HG03135 (cell line): Measurements from ENCODE around the gene CLTC.

ENCODE experiments used
- ATAC-seq: cut with Tn5 transposase; IDR thresholded peaks from one replicate; pipeline ENCODE4 v1.9.1; 2021; ENCODE audit warnings: mild to moderate bottlenecking, moderate library complexity; ENCODE audit not compliant: unreplicated experiment

CLTC gene

DNA sequence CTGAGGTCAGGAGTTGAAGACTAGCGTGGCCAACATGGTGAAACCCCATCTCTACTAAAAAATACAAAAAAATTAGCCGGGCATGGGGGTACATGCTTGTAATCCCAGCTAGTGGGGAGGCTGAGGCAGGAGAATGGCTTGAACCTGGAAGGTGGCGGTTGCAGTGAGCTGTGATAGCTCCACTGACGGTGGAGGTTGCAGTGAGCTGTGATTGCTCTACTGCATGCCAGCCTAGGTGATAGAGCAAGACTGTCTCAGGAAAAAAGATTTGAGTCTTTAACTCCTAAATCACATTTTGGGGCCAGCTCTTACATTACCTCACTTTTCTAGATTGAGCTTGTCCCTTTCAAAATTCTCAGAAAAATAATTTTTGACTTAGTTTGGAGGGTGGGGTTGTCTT, 102.9 kb downstream of the CLTC start:
- no peak for ATAC-seq

GRCh38 chr17:59723041-59723440, 103.3 kb downstream of the CLTC start:
- no peak for ATAC-seq

DNA sequence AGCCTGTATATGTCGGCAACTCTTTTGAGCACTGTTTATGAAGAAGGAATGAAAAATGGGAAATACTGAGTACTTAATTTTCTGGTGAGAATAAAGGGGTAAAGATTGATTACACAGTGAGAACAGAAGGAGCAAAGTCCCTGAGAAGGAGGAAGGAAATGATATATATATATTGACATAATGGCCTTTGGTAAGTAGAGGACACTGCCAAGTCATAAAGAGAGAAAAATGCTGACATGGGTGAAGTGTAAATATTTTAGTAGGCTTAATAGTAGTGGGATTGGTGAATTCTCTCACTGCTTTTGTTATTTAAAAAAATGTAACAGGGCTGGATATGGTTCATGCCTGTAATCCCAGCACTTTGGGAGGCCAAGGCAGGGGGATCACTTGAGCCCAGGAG, 103.9 kb downstream of the CLTC start:
- ATAC-seq, result no peak

DNA sequence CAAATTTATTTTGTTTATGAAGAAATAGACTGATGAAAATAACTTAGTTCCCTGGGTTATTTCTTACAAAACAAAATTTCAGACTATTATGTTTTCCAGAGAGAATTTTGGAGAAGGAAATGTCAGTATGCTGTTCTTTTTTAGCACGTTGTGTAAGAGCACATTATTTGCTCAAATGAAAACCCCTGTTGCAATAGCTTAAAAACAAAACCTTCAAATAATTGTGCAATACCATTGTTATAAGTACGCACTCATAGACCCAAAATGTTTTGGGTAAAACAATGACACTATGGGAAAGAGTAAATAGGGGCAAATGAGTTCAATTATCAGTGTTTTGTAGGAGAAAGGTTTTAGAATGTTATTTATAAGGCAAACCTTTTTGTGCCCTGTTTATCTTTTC, 106.0 kb downstream of the CLTC start:
- no peak for ATAC-seq

DNA sequence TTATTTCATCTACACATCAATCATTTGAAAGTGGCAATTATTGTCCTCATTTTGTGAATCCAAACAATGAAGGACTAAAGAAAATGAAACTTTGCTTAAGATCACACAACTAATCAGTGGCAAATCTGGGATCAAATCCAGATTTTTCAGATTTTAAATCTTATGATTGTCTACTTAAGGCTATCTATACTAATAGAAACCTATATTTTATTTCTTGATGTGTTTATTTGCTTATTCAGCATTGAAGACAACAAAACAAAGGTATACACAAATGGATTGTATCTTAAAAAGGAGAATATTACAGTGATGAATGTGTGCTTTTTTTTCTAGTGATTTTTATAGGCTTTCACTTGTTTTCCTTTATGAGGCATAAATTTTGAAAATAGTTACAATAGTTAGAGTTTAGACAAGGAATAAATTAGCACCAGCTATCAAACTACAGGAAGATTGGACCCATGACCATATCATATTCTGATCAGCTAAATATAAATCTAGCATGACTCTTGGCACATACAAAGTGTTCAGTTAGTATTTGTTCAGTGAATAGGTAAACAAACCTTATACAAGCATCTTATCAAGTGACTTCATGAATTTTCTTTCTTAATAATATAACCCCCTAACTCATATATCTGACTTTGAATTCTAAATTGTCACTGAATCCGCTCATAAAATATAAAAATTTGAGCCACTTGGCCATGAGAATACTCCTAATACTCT, 108.3 kb downstream of the CLTC start:
- ATAC-seq, result no peak

- no peak for ATAC-seq
Observed at GRCh38 chr17:59730268-59730834, 110.7 kb downstream of the CLTC start.

- no peak for ATAC-seq
Observed at GRCh38 chr17:59733697-59734096, 114.0 kb downstream of the CLTC start.

DNA sequence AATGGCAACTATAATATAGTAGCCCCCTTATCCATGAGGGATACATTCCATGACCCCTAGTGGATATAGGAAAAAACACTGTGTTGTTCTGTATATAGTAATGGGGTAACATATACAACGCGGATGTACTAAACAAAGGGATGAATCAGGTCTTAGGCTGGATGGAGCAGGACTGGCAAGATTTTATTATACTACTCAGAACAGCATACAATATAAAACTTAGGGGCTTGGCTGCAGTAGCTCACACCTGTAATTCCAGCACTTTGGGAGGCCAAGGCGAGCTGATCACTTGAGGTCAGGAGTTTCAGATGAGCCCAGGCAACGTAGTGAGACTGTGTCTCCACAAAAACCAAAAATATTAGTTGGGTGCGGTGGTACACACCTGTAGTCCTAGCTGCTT, 114.5 kb downstream of the CLTC start:
- no peak for ATAC-seq

- ATAC-seq, result no peak
Observed at GRCh38 chr17:59737324-59737723, 117.6 kb downstream of the CLTC start.

GRCh38 chr17:59743842-59744241, 124.1 kb downstream of the CLTC start:
- ATAC-seq, result no peak

GRCh38 chr17:59745040-59745439, 125.3 kb downstream of the CLTC start:
- no peak for ATAC-seq
